Natural killer cell treated with Interleukin-12 subunit alpha and Interleukin-12 subunit beta and Interleukin-15 and Interleukin-18, amount 100 ng/mL, for 72 hours (primary cell): ENCODE measurements around the gene MAP3K7CL. TPM values are rescaled to one million over a fixed set of nuclear protein-coding genes. Genes with fewer than 3 reads are reported as not detected.
"Not testable (repeated sequence)": the region's sequence is repeated elsewhere in the genome, so short reads cannot be mapped to it uniquely, and the experiment has no call there.

ENCODE experiments used
- ATAC-seq, 2 donors: fragments of 150-1000 bp; cut with Tn5 transposase in 1 of 2; sonication (Bioruptor Pico), chemical (Tn5 transposase) in 1 of 2; 2 replicates each; pipeline ENCODE4 v1.10.0; 2021
- DNase-seq: peaks from one replicate; pipeline ENCODE4 v3.0.0; 2022; ENCODE audit warnings: low spot score
- H3K27ac Mint-ChIP-seq, 2 donors: 1 replicate in 1 of 2; 2 replicates in 1 of 2; pipeline ENCODE4 v1.8.0; 2022; ENCODE audit warnings: mixed read lengths in 2 of 2, mild to moderate bottlenecking in 1 of 2, moderate library complexity in 1 of 2
- H3K27me3 Mint-ChIP-seq, 2 donors: 1 replicate in 1 of 2; 2 replicates in 1 of 2; pipeline ENCODE4 v1.8.0; 2022; ENCODE audit warnings: mixed read lengths in 2 of 2
- H3K36me3 Mint-ChIP-seq: one replicate; pipeline ENCODE4 v1.8.0; 2022; ENCODE audit warnings: mixed read lengths
- H3K4me1 Mint-ChIP-seq, 2 donors: 1 replicate in 1 of 2; 2 replicates in 1 of 2; pipeline ENCODE4 v1.8.0; 2022; ENCODE audit warnings: low read depth in 2 of 2, mixed read lengths in 2 of 2, mild to moderate bottlenecking in 1 of 2
- H3K4me3 Mint-ChIP-seq: one replicate; pipeline ENCODE4 v1.8.0; 2022; ENCODE audit warnings: mixed read lengths
- H3K9me3 Mint-ChIP-seq: 2 replicates; pipeline ENCODE4 v1.8.0; 2022; ENCODE audit warnings: mixed read lengths
- total RNA-seq, 2 donors: library from RNA; stranded (reverse); gene quantifications; one replicate each; pipeline ENCODE4 v1.2.3, GENCODE V29; 2022

MAP3K7CL gene
- total RNA-seq, 2 donors from 2014 or later: 2.4 to 6.1 TPM

DNA sequence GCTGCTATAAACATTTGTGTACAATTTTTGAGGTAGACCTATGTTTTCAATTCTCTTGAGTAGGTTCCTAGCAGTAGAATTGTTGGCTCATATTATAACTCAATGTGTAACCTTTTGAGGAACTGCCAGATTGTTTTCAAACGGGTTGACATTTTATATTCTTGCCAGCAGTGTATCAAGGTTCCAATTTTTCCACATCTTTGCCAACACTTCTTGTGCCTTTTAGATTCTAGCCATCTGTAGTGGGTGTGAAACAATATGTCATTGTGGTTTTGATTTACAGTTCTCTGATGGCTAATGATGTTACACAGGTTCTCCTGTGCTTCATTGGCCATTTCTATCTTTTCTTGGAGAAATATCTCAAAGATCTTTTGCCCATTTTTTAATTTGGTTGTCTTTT, 36.4 kb downstream of the MAP3K7CL start:
- no peaks in the 10 kb centered on the region for H3K9me3 Mint-ChIP-seq
- H3K36me3 Mint-ChIP-seq: no peaks in the 10 kb centered on the region
- no peaks in the 10 kb centered on the region for H3K27me3 Mint-ChIP-seq
- H3K4me3 Mint-ChIP-seq: no peak overlapping the region
- no peak for DNase-seq
- no peak for ATAC-seq
- H3K27ac Mint-ChIP-seq: no peak overlapping the region
- H3K4me1 Mint-ChIP-seq: no peaks in the 10 kb centered on the region

DNA sequence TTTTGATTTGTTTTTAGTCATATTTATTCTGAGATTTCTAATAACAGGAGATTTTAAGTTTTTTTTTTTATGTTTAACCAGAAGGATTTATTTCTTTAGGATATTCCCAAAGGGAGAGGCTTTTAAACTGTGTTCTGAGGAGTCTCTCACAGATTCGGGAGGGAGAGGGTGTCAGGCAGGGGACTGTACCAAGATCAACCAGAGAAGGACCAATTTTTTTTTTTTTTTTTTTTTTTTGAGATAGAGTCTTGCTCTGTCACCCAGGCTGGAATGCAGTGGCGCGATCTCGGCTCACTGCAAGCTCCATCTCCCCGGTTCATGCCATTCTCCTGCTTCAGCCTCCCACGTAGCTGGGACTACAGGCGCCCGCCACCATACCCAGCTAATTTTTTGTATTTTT, 37.0 kb downstream of the MAP3K7CL start:
- H3K36me3 Mint-ChIP-seq, ATAC-seq, H3K4me3 Mint-ChIP-seq, H3K27ac Mint-ChIP-seq, H3K27me3 Mint-ChIP-seq, H3K9me3 Mint-ChIP-seq, H3K4me1 Mint-ChIP-seq, DNase-seq: not testable (repeated sequence)

DNA sequence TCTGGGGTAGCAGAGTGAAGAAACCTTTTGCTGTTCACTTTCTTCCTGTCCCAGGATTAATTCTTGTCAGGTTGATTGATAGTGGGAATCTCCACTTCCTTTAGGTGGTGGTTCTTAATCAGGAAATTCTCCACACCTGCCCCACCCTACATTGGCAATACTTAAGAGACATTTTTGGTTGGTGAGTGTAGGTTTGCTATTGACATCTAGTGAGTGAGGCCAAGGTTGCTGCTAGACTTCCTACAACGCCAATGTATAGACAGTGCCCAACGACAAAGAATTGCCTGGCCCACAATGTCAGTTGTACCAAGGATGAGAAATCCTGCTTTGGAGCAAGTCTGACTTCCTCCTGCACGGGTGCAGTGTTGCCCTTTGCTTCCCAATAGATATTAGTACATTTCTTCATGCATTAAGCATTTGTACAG, 38.5 kb downstream of the MAP3K7CL start:
- H3K27me3 Mint-ChIP-seq: no peaks in the 10 kb centered on the region
- no peak for DNase-seq
- no peak for ATAC-seq
- no peak overlapping the region for H3K4me3 Mint-ChIP-seq
- H3K36me3 Mint-ChIP-seq: no peaks in the 10 kb centered on the region
- H3K9me3 Mint-ChIP-seq: no peaks in the 10 kb centered on the region
- no peaks in the 10 kb centered on the region for H3K4me1 Mint-ChIP-seq
- no peak overlapping the region for H3K27ac Mint-ChIP-seq

GRCh38 chr21:29170944-29171343, 40.5 kb downstream of the MAP3K7CL start:
- H3K4me1 Mint-ChIP-seq: no peaks in the 10 kb centered on the region
- H3K4me3 Mint-ChIP-seq: no peak overlapping the region
- no peak for DNase-seq
- no peaks in the 10 kb centered on the region for H3K9me3 Mint-ChIP-seq
- H3K27me3 Mint-ChIP-seq: no peaks in the 10 kb centered on the region
- H3K27ac Mint-ChIP-seq: peak overlapping the region in 1 of 2 donors; percentile 53
- no peak for ATAC-seq
- no peaks in the 10 kb centered on the region for H3K36me3 Mint-ChIP-seq

- Mint-ChIP-seq H3K4me3 (no peak overlapping the region), H3K36me3 (no peaks in the 10 kb centered on the region), H3K9me3 (no peaks in the 10 kb centered on the region), H3K4me1 (no peaks in the 10 kb centered on the region), H3K27ac (no peak overlapping the region), H3K27me3 (no peaks in the 10 kb centered on the region)
- DNase-seq: no peak
- ATAC-seq: no peak
Observed at GRCh38 chr21:29172282-29172681, 41.8 kb downstream of the MAP3K7CL start.

- H3K36me3 Mint-ChIP-seq: no peaks in the 10 kb centered on the region
- no peak overlapping the region for H3K27ac Mint-ChIP-seq
- no peaks in the 10 kb centered on the region for H3K9me3 Mint-ChIP-seq
- no peak overlapping the region for H3K4me3 Mint-ChIP-seq
- H3K27me3 Mint-ChIP-seq: peaks cover 0 to 3% of the 10 kb centered on the region in 2 donors
- no peaks in the 10 kb centered on the region for H3K4me1 Mint-ChIP-seq
- DNase-seq (no peak), ATAC-seq (no peak)
Observed at GRCh38 chr21:29174607-29175013, 44.2 kb downstream of the MAP3K7CL start.

DNA sequence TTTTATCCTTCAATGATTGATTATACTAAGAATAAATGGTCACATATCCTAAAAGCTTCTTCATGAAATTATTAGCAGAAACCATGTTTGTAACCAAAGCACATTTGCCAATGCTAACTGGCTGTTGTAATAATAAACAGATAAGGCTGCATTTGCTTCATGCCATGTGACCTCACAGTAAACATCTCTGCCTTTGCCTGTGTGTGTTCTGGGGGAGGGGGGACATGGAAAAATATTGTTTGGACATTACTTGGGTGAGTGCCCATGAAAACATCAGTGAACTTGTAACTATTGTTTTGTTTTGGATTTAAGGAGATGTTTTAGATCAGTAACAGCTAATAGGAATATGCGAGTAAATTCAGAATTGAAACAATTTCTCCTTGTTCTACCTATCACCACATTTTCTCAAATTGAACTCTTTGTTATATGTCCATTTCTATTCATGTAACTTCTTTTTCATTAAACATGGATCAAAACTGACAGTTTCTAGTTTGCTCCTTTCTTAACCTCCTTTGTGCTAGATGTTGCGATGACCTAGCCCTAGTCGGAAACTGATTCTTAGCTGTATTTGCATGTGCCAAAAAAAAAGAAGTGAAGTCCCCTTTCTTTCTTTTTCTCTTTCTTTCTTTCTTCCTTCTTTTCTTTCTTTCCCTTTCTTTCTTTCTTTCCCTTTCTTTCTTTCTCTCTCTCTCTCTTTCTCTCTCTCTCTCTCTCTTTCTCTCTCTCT, 45.1 kb downstream of the MAP3K7CL start:
- ATAC-seq (no peak), DNase-seq (no peak)
- H3K36me3 Mint-ChIP-seq: no peaks in the 10 kb centered on the region
- no peak overlapping the region for H3K4me3 Mint-ChIP-seq
- no peak overlapping the region for H3K27ac Mint-ChIP-seq
- H3K4me1 Mint-ChIP-seq: no peaks in the 10 kb centered on the region
- H3K9me3 Mint-ChIP-seq: no peaks in the 10 kb centered on the region
- peaks cover 0 to 3% of the 10 kb centered on the region in 2 donors for H3K27me3 Mint-ChIP-seq

GRCh38 chr21:29176471-29177120, 46.2 kb downstream of the MAP3K7CL start:
- H3K27ac Mint-ChIP-seq: no peak overlapping the region
- H3K4me1 Mint-ChIP-seq: no peaks in the 10 kb centered on the region
- H3K4me3 Mint-ChIP-seq: no peak overlapping the region
- H3K27me3 Mint-ChIP-seq: peaks cover 0 to 3% of the 10 kb centered on the region in 2 donors
- H3K36me3 Mint-ChIP-seq: no peaks in the 10 kb centered on the region
- DNase-seq (no peak), ATAC-seq (no peak)
- no peaks in the 10 kb centered on the region for H3K9me3 Mint-ChIP-seq

- no peak for ATAC-seq
- no peak overlapping the region for H3K4me3 Mint-ChIP-seq
- H3K27ac Mint-ChIP-seq: no peak overlapping the region
- H3K27me3 Mint-ChIP-seq: peaks cover 3 to 8% of the 10 kb centered on the region in 2 donors
- no peak for DNase-seq
- no peaks in the 10 kb centered on the region for H3K9me3 Mint-ChIP-seq
- no peaks in the 10 kb centered on the region for H3K36me3 Mint-ChIP-seq
- peaks cover under 1 to 12% of the 10 kb centered on the region in 2 donors for H3K4me1 Mint-ChIP-seq
Observed at GRCh38 chr21:29177800-29178199, 47.4 kb downstream of the MAP3K7CL start.

DNA sequence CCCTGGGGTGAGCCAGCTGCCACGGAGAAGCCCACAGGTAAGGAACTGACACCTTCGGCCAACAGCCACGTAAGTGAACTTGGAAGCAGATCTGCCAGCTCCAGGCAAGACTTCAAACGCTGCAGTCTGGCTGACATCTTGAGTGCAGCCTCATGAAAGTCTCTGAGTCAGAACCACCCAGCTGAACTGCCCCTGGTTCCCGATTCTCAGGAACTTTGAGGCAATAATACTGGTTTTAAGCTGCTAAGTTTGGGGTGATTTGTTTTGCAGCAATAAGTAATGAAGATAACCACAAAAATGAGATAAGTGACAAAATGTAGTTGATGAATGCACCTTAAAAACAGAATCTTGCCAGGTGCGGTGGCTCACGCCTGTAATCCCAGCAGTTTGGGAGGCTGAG, 48.5 kb downstream of the MAP3K7CL start:
- peaks cover 8 to 12% of the 10 kb centered on the region in 2 donors for H3K27me3 Mint-ChIP-seq
- peaks cover 2 to 13% of the 10 kb centered on the region in 2 donors for H3K4me1 Mint-ChIP-seq
- no peak for DNase-seq
- no peak overlapping the region for H3K4me3 Mint-ChIP-seq
- no peaks in the 10 kb centered on the region for H3K36me3 Mint-ChIP-seq
- ATAC-seq: no peak
- H3K27ac Mint-ChIP-seq: no peak overlapping the region
- no peaks in the 10 kb centered on the region for H3K9me3 Mint-ChIP-seq

GRCh38 chr21:29179503-29179902, 49.1 kb downstream of the MAP3K7CL start:
- H3K4me1 Mint-ChIP-seq: peaks cover 2 to 13% of the 10 kb centered on the region in 2 donors
- no peak overlapping the region for H3K4me3 Mint-ChIP-seq
- DNase-seq: no peak
- no peak for ATAC-seq
- H3K27me3 Mint-ChIP-seq: peaks cover 8 to 12% of the 10 kb centered on the region in 2 donors
- no peak overlapping the region for H3K27ac Mint-ChIP-seq
- H3K36me3 Mint-ChIP-seq: no peaks in the 10 kb centered on the region
- H3K9me3 Mint-ChIP-seq: no peaks in the 10 kb centered on the region

DNA sequence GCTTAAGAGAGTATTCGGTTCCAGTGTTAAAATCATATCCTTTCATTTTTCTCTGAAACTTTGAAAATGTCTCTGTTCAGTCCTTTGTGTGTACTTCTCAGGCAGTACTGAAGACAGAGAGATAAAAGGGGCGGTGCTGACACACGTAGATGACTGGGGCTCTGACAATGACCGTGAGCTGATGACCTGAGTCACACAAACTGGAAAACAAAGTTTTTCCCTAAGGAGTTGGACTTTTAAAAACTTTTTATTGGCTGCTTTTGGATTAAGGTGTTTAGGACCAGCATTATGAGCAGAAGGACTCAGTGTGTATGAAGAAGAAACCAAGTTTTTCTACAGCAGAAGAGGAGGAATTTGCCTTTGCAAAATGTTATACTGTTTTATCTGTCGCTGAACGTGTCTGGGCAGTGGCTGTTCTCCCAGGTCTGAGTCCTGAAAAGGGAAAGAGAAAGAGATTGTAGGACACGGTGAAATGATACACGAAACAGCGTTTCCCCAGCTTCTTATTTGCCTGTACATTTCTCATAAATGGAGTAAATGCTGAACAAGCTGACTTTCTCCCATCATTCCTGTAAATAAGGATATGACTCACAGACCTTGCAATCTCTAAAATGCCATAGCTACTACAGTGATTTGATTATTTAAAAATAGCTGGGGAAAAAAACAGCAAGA, 51.5 kb downstream of the MAP3K7CL start:
- Mint-ChIP-seq H3K4me3 (peak overlapping the region; percentile 72), H3K27ac (peak overlapping the region; percentile 33 to 48), H3K4me1 (peaks cover 2 to 13% of the 10 kb centered on the region in 2 donors), H3K9me3 (no peaks in the 10 kb centered on the region), H3K36me3 (no peaks in the 10 kb centered on the region), H3K27me3 (peaks cover 8 to 12% of the 10 kb centered on the region in 2 donors)
- ATAC-seq (peak in 1 of 2 donors; percentile 58), DNase-seq (no peak)

- Mint-ChIP-seq H3K4me3 (no peak overlapping the region), H3K27me3 (peaks cover 8 to 12% of the 10 kb centered on the region in 2 donors), H3K27ac (no peak overlapping the region), H3K36me3 (no peaks in the 10 kb centered on the region), H3K9me3 (no peaks in the 10 kb centered on the region), H3K4me1 (peaks cover 2 to 13% of the 10 kb centered on the region in 2 donors)
- no peak for ATAC-seq
- DNase-seq: no peak
Observed at GRCh38 chr21:29182691-29183092, 52.2 kb downstream of the MAP3K7CL start.

DNA sequence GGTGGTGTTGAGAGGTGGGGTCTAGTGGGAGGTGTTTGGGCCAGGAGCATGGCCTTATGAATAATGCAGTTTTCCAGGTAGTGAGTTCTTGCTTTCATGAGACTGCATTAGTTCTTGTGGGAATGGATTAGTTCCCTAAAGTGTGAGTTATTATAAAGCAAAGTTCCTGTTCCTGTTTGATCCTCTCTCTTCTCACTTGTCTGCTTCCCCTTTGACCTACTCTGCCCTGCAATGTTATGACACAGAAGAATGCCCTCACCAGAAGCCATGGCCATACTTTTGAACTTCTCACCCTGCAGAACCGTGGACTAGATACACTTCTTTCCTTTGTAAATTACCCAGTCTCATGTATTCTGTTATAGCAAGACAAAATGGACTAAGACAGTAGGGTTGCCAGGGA, 53.6 kb downstream of the MAP3K7CL start:
- ATAC-seq (no peak), DNase-seq (no peak)
- no peaks in the 10 kb centered on the region for H3K36me3 Mint-ChIP-seq
- peaks cover 2 to 13% of the 10 kb centered on the region in 2 donors for H3K4me1 Mint-ChIP-seq
- H3K4me3 Mint-ChIP-seq: no peak overlapping the region
- H3K27me3 Mint-ChIP-seq: peaks cover 8 to 9% of the 10 kb centered on the region in 2 donors
- H3K27ac Mint-ChIP-seq: no peak overlapping the region
- no peaks in the 10 kb centered on the region for H3K9me3 Mint-ChIP-seq
